Frontal cortex (tissue), 4 donors: Measurements from ENCODE around the gene TEX19. TPM values are rescaled to one million over a fixed set of nuclear protein-coding genes. Genes with fewer than 3 reads are reported as not detected.
A peak's percentile ranks its signal among the peaks of the same experiment; 100 is the strongest.
"Not testable (repeated sequence)": the region's sequence is repeated elsewhere in the genome, so short reads cannot be mapped to it uniquely, and the experiment has no call there.

Experiments
- DNase-seq, 2 donors: peaks; one replicate each; pipeline ENCODE4 v3.0.0; 2012; ENCODE audit warnings: low spot score in 2 of 2
- FAIRE-seq: peaks from 2 replicates; lab custom pipeline; 2012; peaks lifted over from hg19 to GRCh38; lab: Jason Lieb, UNC
- total RNA-seq: library from RNA; depleted of rRNA; stranded (reverse); fragments of >200 nt; gene quantifications from one replicate; pipeline ENCODE4 v1.2.3, GENCODE V29; 2014
- donor health status: control.
- donor health status: control.
- donor health status: control.

Gene TEX19
- total RNA-seq, 1 donor from 2014 or later: not detected

DNA sequence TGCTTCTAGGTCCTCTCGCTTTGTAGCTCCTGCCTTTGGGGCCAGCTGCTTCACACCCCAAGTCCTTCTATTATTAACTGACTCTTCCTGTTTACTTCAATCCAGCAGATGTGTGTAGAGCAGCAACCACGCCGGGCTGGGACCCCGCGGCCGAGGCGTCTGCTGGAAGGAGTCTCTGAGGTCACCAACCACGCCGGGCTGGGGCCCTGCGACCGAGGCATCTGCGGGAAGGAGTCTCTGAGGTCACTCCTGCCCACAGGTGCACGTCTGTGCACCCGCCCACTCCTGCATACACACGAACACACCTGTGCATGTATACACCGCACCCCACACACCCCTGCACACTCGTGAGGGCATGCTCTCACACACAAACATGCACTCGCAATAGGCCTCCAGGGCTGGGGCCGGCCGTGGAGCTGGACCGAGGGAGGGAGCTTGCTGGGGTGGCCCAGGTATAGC, 7.8 kb upstream of the TEX19 start:
- no peak for FAIRE-seq
- no peak for DNase-seq

DNA sequence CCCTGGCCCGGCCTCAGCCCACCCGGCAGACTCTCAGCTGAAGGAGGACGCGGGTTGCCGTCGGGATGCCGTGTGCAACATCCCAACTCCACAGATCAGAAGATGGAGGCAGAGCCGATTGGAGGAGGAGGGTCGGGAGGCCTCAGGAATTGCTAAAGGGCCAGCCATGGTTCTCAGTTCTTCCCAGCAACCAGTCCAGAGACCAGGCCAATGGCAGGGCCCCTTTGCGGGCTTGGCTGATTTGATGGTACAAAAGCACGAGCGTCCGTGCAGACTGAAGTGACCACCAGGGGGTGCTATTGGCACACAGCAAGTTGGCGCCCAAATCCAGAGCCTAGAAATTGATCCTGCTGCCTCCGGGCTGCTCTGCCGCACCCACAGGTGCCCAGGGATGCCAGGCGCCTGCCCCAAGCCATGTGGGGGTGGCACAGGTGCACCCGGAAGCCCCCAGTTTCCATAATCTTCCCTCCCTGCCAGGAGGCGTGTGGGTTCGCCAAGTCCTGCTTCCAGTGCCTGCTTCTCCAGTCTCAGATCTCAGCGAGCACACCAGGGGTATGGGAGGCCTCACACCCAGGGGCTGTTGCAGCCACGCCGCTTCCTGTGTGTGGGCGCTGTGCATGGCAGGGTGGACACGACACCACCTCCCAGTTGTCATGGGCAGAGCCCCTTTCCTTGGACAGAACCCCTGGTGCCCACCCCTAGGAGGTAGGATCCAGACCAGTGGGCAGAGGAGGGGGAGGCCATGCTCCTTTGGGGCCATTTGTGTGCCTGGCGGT, 7.1 kb upstream of the TEX19 start:
- no peak for FAIRE-seq
- DNase-seq: peak; percentile 80 to 87

DNA sequence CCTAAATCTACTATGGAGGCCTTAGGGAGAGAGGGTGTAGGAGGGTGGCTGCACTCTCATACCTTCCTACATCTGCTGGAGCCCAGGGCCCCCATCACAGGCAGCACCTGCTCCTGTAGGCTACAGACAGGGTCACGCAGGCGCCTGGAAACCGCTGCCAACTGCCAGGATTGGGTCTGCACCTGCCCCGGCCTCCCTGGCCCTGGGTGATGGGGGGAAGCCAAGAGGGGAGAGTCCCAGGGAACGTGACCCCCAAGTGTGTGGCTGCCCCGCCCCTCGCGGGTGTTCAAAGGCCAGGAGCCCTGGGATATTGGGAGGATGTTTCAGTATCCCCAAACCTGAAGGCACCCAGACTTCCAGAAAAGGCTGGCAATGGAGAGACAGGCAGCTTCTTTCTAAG, 5.6 kb upstream of the TEX19 start:
- DNase-seq (no peak), FAIRE-seq (no peak)

DNA sequence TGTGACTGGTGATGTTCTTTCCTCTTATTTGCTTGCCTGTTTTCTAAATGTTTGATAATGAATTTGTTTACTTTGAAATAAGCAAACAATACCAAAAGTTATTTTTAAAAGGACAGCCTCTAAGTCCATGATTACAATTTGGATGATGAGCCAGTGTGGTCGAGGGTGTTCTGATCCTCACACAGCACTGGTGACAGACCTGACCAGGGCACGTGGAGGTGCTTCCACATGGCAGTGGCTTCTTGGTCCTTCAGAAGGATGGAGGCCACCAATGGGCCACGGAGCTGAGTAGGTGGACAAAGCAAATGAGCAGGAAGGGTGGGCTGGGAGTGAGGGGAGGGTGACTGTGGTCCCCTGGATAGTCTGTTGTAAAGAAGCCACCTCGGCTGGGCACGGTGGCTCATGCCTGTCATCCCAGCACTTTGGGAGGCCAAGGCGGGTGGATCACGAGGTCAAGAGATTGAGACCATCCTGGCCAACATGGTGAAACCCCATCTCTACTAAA, 4.2 kb upstream of the TEX19 start:
- FAIRE-seq (no peak), DNase-seq (no peak)

DNA sequence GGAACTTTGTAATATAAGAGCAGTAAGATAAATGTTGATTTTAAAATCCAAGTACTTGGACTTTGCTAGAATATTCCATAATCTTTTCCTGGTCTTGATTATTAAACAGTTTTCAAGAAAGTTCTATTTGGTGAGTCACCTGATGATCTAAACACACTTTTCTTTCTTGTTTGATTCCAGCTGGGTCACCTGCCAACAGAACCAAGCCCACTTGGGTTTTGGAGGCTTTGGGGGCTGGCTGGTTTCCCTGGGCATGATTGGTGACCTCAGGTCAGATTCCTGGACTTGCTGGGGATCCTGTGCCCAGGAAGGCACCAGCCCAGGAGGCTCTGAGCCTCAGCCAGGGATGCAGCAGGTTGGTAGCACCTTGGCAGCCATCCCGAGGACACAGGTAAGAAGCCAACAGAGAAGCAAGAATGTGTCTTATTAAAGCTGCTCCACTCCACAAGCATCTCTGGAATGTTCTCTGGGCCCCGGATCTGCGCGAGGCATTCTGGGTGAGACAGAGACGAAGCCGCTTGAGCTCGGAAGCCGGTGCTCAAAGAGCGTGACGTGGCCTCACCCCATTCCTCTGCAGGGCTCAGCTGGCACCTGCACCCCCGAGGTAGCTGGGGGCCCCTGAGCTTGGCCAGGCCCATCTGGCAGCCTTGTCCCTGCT, 3.1 kb upstream of the TEX19 start:
- FAIRE-seq (no peak), DNase-seq (no peak)

DNA sequence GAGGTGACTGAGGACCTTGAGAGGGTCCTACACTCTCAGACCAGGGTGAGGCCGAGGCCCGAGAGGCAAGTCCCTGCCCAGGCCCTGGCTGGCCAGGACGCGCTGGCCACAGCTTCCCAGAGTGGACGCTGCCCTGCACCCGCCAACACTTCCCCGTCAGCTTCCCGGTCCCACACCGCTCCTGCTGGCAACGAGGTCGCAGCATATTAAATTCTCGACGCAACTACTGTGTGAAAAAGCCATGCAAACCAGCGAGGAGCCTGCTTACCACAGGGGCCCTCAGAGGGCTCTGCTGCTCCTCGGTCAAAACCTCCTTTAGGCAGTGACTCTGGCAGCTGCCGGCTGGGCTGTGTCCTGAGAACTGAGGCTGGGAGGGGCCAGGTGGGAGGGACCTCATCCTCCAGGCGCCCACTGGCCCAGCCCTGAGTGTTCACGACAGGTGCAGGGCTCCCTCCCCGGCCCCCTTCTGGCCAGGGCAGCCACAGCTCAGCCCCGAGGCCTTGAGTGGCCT, 2.1 kb upstream of the TEX19 start:
- no peak for DNase-seq
- FAIRE-seq: no peak

DNA sequence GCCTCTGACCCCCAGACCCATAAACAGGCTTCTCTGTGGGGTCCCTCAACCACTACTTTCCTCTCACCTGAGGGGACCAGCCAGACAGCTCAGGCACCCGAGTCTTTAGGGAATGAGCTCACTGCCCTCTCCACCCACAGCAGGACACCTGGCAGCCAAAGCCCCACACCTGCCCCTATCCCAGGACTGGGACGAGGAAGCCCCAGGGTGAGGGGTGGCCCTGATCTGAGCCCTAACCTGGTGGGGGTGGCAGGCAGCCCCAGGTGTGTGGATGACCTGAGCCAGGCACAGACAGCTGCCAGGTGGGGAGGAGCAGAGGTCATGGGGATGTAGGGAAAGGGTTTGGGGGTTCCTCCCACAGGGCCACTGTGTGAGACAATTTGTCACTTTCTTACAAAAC, 1.7 kb upstream of the TEX19 start:
- DNase-seq (no peak), FAIRE-seq (no peak)

DNA sequence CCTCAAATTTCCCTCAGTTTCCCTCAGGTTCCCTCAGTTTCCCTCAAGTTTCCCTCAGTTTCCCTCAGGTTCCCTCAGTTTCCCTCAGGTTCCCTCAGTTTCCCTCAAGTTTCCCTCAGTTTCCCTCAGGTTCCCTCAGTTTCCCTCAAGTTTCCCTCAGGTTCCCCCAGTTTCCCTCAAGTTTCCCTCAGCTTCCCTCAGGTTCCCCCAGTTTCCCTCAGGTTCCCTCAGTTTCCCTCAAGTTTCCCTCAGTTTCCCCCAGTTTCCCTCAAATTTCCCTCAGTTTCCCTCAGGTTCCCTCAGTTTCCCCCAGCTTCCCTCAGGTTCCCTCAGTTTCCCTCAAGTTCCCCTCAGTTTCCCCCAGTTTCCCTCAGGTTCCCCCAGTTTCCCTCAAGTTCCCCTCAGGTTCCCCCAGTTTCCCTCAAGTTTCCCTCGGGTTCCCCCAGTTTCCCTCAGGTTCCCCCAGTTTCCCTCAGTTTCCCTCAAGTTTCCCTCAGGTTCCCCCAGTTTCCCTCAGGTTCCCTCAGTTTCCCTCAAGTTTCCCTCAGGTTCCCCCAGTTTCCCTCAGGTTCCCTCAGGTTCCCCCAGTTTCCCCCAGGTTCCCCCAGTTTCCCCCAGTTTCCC, 516 bp downstream of the TEX19 start:
- DNase-seq, FAIRE-seq: not testable (repeated sequence)

DNA sequence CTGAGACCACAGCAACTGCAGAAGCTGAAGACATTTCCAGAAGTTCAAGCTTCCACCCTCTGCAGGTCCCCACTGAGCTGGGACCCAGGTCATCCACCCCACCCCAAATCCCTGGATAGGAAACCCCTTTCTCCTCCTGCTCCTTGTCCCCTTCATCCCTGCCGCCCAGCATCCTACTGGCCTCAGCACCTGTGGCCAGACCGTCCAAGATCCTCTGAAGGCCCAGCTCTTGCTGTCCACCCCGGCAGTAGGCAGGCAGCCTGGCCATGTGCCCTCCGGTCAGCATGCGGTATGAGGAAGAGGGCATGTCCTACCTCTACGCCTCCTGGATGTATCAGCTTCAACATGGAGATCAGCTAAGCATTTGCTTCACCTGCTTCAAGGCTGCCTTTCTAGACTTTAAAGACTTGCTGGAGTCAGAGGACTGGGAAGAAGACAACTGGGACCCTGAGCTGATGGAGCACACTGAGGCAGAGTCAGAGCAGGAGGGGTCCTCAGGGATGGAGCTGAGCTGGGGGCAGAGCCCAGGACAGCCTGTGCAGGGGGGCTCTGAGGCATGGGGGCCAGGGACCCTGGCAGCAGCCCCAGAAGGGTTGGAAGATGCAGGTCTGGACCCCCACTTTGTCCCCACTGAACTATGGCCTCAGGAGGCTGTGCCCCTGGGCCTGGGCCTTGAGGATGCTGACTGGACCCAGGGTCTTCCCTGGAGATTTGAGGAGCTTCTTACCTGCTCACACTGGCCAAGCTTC, 3.0 kb downstream of the TEX19 start:
- no peak for FAIRE-seq
- no peak for DNase-seq

DNA sequence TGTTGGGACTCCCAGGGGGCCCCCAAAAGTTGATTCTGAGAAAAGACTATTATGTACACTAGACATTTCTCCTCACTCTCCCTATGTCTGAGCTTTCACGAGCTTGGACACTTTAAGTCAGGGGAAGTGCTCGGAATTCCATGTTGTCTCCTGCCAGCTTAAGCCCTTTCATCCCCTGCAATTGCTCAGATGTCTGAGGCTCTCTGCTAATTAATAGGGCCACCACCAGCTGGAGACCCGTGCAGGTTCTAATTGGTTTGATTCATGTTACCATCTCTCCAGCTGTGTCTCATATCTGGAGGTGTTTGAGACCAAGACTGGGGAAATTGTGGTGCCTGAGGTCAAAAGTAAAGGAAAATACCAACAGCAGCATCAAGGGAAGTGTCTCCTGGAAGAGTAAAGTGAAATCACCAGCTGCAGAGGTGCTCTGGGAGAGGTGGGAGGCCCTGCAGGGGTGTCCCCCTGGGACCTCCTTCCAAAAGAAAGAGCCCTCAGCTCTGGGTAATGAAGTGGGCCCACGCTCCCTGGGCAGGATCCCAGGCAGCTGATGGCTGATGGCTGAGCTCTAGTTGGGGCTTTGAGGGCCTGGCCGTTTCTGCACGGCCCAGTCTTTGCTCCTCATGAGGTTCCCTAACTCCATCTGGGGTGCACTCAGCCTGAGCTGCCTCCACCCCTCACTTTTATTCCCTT, 6.7 kb downstream of the TEX19 start:
- DNase-seq (no peak), FAIRE-seq (no peak)

DNA sequence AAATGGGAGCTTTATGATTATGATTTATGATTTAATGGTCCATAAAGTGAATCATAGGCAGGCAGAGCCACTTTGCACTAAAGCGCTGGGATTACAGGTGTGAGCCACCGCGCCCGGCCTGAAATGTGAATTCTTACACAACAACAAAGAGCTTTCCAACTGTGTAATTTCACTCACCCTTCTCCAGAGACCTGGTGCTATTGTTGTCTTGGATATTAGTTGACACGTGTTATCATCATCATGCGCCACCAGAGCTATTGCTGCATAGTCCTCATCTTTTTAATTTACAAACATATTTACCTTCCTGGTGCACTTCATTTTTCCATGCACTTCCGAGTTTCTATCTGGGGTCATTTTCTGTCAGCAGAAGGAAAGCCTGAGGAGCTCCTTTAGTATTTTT, 7.7 kb downstream of the TEX19 start:
- FAIRE-seq (no peak), DNase-seq (no peak)

DNA sequence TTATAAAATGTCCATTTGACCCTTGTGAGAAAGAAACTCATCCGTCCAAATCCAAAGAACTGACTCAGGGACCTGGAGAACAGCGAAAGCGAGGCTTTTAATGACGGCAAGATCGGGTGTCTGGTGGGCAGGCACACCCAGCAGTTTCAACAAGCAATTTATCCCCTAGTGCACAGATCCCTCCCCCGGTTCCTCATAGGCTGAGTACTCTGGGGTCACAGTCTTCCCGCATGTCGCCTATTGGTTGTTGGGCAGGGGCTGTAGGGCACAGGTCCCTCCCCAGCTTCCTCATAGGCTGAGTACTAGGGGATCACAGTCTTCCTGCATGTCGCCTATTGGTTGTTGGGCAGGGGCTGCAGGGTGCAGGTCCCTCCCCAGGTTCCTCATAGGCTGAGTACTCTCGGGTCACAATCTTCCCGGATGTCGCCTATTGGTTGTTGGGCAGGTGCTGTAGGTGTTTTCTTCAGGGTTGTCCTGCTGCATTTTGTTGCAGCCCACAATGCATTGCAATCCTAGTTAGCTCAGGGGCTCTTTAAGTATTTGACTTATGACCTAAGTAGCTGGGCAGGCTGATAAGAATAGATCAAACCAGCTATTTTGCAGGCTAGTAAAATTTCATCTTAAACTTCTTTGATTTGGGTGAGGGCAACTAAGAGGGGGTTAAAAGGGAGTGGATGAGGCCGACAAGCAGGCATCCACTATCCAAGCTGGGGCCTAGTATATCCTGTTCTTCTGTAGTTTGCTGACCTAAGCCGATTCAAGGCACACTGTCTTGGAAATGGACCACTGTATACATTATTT, 8.9 kb downstream of the TEX19 start:
- DNase-seq: no peak
- no peak for FAIRE-seq

DNA sequence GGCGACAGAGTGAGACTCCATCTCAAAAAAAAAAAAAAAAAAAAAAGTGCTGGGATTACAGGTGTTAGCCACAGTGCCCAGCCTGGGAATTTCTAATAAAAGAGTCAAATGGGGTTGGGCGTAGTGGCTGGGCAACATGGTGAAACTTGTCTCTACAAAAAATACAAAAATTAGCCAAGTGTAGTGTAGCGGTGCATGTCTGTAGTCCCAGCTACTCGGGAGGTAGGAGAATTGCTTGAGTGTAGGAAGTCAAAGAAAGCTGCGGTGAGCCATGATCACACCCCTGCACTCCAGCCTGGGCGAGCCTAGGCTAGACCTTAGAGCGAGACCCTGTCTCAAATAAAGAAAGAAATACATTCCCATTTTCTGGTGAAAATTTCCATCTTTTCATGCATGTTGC, 10.2 kb downstream of the TEX19 start:
- DNase-seq (no peak), FAIRE-seq (no peak)

DNA sequence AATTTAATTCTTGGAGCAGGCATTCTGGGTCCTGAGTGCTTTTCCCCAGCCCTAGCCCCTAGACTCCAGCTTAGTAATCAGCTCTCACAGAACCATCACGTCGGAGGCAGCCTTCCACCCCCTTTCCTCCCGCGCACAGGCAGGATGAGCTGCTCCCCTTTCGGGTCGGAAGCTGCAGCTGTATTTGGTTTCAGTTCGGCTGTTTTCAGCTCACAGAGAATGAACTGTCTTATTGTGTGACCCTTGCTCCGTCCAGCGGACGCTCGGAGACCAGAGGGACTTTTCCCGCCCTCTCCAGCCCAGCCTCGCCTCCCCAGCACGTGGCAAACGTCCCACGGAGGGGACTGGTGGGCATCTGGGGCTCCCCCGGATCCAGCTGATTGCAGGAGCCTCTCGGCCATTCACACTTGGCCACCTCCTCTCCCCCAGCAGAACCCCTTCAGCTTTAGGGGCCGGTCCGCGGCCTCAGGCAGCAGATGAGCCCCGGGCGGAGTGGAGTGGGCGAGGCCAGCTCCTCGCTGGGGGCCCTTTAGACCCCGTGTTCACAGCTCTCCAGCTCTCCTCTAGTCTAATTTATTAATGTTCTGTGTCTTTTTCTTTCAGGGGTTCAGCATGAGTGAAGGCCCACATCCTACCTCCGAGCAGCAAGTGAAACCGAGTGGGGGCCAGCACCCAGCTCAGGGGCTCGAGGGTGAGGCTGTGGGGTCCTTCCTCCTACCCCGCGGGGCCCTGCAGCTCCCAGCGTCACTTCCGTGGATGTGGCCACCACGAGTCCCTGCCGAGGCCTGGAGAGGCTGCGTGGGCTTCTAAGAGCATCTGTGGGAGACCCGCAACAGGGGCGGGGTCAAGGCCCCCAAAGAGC, 11.7 kb downstream of the TEX19 start:
- DNase-seq: no peak
- FAIRE-seq: no peak

DNA sequence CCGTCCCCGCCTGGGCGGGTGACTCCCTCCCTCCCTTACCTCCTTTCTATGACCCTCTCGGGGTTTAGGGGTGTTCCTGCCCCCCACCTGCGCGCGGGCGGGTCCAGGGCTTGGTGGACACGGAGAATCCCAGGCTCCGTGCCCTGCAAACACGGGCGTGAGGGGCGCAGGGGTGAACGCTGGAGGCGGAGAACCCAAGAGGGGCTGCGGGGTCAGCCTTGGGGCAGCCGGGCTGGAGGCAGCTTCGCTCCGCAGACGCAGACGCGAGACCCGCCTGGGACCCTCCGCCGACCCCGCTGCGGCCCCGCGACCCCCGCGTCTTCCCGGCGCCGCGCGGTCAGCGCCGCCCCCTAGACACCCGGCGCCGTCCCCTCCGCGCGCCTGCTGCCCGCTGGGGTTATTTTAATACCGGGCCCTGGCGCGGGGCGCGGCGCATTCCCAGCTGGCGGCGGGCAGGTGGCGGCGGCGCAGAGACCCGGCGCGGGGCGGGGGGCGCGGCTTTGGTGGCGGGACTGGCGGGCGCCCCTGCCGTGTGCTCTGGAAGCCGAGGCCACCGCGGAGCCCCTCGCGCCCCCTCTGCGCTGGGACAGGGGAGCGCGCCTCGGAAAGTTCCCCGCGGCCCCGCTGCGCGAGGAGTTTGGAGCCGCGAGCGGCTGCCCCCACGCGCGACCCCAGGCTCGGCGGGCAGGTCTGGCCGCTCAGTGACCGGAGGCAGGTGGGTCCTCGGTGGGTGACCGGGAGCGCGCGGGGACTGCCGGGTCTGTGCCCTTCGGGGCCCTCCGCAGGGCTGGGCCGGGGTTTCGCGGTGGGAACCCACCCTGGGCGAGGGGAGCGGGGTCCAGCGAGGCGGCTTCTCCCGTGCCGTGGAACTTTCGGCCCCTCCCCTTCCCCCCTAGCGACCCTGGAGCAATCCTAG, 12.5 kb downstream of the TEX19 start, which contains the start of gene UTS2R:
Gene UTS2R, plus strand, starts transcription at position 433 of the 916 bp plus-strand sequence. CDS start 2,560 bp downstream, outside the sequence.
- DNase-seq (no peak), FAIRE-seq (no peak)

DNA sequence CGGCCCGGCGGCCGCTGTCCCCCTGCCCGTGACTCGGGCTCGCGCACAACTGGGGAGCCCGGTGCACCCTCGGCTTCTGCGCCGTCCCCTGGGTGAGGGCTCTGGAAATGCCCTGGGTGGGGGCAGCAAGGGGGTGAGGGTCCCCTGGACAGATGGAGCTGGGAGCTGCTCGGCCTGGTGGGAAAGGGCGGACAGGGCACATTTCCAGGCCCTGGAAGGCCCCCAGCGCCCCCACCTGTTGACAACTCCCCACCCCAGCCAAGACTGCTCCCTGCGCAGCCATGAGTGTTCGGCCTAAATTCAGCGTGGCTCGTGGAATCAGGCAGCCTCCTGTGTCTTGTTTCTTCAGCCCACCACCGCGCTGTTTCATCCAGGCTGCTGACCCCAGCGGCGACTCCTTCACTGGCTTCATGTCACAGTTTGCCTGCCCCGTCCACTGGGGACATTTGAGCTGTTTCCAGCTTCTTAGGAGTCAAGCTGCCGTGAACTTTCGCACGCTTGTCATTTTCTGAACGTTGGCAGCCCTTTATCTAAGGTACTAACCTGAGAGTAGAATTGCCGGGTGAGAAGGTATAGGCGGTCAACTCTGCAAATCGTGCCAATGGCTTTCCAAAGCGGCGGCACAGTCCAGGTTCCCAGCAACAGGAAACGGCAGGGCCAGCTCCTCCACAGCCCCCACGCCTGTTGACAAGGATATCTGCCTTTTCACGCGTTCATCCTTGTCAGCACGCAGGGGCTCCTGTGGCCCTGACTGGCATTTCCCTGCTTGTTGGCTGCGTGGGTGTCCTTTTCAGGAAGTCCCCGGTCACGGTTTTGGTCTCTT, 13.4 kb downstream of the TEX19 start:
- DNase-seq: no peak
- no peak for FAIRE-seq
